M059J (cell line): ENCODE measurements around the gene PKLR. TPM values are rescaled to one million over a fixed set of nuclear protein-coding genes. Genes with fewer than 3 reads are reported as not detected.

ENCODE experiments used
- DNase-seq: peaks from one replicate; pipeline ENCODE4 v3.0.0-alpha.2; 2012; ENCODE audit warnings: low read depth
- total RNA-seq: library from RNA; depleted of rRNA; stranded (reverse); fragments of >200 nt; shearing (Covaris generic); gene quantifications from 2 replicates; pipeline ENCODE4 v1.2.3, GENCODE V29; 2014

PKLR gene
- total RNA-seq, 1 experiment from 2014 or later: not detected

DNA sequence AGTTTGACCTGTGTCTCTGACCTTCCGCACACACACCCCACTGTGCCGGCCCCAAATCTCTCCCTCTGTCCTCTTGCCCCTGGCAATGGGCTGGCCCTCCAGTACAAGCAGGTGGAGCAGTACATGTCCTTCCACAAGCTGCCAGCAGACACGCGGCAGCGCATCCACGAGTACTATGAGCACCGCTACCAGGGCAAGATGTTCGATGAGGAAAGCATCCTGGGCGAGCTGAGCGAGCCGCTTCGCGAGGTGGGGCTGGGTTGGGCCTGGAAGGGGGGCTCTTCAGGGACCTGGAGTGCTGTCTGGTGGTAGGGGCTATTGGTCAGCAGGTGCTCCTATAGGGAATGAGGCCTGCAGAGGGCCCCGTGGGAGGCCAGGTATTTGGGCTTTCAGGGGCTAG lies 16.2 kb downstream of the PKLR start:
- no peak for DNase-seq

DNA sequence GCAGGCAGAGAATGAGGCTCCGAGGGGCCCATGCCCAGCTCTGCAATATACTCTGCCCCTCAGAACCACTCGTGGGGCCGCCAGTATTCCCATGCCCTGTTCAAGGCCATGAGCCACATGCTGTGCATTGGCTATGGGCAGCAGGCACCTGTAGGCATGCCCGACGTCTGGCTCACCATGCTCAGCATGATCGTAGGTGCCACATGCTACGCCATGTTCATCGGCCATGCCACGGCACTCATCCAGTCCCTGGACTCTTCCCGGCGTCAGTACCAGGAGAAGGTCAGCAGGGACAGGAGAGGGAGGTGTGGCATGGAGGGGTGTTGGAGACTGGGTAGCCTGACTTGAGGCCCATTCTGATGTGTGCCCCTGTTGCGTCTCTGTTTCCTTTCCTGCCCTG lies 16.8 kb downstream of the PKLR start:
- DNase-seq: no peak

- DNase-seq: no peak
These were observed 18.6 kb downstream of the PKLR start for GRCh38 chr1:155282488-155283091.

DNA sequence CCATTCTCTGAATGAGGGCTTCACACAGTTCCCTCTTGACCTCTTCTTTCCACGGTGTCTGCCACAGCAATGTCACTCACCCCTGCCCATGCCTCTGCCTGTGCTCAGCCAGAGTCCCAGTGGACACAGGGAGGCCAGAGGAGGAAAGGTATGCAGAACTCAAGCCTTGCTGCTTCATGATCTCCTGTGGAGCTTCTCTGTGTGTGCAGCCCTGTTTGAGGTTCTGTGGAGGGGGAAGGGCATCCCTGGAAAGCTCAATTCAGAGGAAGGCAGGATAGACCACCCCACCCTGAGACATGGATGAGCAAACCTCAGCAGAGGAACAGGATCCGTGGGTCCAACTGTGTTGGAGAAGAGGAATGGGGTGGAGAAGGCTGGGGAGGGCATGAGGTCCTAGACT lies 22.0 kb downstream of the PKLR start:
- DNase-seq: no peak

DNA sequence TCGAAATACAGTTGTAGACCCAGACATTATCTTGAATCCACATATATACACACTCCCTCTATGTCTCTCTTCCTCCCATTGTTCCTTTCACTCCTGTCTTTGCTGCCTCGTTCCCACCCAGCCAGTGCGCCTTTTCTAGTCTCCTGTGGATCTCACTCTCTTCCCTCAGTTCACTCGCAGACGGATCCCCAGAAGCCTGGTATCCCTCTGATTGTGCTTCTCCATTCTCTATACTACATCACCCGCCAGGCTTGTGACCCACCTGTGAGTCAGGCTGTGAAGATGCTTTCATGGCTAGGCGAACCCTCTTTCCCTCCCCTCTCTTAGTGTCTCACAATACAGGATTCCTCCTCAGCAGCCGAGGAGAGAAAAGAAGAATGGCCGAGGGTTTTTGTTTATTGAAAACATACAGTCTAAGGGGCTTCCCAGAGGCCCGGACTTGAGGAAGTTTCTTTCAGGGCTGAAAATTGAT lies 22.5 kb downstream of the PKLR start:
- no peak for DNase-seq

DNA sequence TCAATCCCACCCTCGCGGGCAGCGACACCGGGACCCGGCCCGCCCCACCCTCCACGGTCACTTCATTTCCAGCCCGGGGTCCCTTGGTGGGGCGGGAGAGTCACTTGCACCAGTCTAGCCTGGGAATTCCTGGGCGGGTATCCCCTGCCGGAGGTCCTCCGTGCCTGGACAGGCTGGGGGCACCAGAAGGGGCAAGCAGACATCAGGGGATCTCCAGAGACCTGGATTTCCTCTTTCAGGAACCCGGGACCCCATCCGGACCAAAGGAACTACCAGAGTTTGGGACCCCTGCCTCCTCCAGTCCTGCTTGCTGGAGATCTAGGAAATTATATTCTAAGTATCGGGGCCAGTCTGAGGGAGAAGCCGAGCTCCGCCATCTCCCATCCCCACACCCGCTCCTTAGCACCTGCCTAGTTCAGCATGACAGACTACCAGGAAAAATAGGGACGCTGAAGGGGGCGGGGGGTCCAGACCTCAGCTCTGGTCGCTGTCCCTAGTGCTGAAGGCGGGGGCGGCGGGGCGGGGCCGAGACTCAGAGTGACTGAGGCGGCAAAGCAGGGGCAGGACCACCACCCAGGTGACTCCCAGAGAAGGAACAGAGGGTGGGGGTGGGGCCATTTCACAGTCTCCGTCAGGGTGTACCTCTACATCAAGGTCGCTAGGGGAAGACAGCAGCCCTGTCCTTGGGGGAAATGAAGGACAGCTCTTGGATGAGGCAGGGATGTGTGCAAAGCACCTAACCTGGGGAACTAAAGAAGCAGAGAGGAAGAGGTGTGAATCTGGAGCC lies 23.1 kb downstream of the PKLR start:
- peak; percentile 33 for DNase-seq

- DNase-seq: peak; percentile 93
These were observed 24.0 kb downstream of the PKLR start, which contains the start of gene HCN3 for GRCh38 chr1:155277070-155277901. TSS of gene HCN3 (plus strand) at chr1:155277463. CDS start at chr1:155277591, 128 bp downstream.

GRCh38 chr1:155273343-155274245 lies 27.6 kb downstream of the PKLR start, which contains the start of gene CLK2:
TSS of gene CLK2 (minus strand) at chr1:155273504. CDS start at chr1:155270977, 2,527 bp downstream.
- DNase-seq: peak; percentile 92

DNA sequence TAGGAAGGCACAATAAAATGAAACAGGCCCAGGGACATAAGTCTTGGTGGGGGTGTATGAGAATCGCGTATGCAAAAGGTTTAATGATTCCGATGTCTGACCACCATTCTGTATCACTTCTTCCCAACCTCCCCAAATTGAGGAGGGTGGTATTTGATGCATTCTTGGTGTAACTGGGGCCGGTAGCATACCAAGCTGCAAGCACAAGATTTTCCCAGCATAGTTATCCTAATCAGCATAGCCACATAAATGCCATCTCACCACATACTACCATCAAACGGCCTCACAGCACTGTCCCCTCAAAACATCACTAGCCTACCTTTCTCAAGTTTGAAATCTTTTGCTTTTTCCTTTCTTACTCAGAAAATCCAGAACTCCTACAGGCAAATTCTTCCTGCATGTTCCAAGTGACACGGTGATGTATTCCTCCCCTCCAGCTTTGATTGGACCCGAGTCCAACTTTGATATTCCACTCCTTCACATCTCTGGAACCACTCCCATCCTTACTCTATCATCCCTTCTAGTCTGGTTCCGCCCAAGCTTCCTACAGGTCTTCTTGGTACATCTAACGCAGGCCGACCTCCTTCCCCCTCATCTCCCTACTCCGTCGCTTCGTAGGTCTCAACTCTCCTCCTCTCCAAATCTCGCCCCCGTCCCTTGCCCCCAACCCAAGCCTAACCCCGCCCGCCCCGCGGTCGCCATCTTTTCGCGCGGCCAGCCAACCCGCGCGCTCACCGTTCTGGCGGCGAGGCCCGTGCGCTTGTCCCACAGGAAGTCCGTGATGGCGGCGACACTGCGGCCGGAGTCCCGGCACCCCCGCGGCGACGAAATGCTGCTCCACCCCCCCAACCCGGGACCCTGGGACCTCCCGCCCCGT lies 28.5 kb downstream of the PKLR start:
- DNase-seq: peak; percentile 64

GRCh38 chr1:155269381-155269780 lies 31.9 kb downstream of the PKLR start:
- no peak for DNase-seq

GRCh38 chr1:155268630-155269029 lies 32.6 kb downstream of the PKLR start:
- no peak for DNase-seq

DNA sequence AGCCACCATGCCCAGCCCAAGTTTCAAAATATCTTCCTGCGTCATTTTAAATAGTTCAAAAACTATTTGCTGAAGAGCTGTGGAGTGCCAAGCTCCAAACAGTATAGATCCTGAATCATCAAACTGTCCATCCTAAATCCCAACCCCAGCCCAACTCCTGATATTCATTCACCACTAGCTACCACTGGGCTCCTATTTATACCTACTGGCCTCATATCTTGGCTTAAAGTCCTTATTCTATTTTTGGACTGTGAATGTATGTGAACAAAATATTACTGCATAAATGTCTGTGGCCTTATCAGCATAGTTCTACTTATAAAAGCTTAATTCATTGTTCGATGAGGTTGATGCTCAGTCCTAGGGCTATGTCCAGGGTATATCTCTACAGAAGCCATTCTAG lies 33.9 kb downstream of the PKLR start:
- DNase-seq: no peak

DNA sequence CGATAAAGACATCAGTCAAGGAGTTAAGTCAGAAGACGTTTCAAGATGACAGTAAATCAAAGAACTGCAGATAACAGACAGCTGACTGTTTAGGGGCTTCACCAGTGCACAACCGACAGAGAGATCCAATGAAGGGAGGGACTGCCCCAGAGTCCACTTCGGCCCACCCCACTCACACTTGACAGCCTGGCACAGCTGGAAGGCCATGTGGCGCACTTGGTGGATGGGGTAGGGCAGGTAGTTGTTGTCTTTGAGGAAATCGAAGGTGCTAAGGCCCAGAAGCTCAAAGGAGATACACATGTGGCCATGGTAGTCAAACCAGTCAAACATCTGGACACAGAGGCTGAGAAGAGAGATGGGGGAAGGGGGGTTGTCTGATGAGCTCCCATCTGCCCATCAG lies 34.7 kb downstream of the PKLR start:
- no peak for DNase-seq

DNA sequence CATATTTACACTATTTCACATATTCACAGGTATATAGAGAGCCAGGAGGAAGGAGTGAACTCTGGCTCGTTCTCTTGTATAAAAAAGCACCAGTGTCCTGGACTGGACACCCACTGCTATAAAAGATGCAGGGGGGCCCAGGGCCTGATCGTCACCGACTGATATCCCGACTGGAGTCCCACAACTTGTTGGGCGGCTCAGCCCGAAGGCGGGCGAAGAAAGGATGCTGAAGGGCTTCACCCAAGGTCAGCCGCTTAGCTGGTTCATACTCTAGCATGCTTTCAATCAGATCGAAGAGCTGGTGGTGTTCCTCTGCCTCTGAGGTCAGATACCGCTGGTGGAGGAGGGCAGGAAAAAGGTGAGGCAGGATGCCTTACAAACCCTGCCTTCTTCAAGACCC lies 38.2 kb downstream of the PKLR start:
- no peak for DNase-seq

DNA sequence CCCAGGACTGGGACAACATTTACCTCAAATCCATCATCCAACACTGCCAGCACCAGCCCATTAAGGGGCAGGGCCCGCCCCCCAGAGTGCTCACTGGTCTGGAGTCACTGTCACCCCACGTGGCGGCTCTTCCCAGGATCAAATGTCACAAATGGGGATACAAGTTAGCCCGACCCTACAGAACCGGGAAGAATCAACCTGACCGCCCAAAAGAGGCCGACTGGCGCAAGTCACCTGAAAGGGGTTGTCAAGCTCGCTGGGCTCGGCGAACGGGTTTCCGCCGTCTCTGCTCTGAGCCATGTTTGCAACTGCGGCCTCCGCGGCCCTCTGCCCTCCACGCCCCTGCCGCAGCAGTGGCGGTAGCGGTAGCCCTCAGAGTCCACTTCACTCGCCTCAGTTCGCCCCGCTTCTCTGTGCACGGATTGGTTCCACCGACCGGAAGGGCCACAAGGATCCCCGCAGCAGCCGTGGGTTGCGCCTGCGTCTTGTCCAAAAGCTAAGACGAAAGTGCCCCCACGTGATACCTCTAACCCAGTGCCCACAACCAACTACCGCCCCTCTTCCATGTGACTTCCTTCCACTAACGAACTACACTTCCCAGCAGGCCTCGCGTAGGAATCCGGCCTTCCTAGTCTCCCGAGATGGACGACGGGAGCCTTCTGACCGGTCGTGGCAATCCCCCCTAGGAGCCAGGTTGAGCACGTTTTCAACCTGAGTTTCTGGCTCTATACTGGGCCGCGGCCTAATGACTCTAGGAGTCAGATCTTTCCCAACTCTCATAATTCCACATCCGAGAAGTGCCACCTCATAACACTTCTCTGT lies 39.2 kb downstream of the PKLR start, which contains the start of gene SCAMP3:
TSS of gene SCAMP3 (minus strand) at position 509 of the 822 bp plus-strand sequence. CDS start at position 300, 209 bp downstream.
- peak; percentile 99 for DNase-seq

GRCh38 chr1:155261493-155261851 lies 39.8 kb downstream of the PKLR start:
- DNase-seq: no peak

- DNase-seq: no peak
These were observed 41.0 kb downstream of the PKLR start for GRCh38 chr1:155260276-155260675.

DNA sequence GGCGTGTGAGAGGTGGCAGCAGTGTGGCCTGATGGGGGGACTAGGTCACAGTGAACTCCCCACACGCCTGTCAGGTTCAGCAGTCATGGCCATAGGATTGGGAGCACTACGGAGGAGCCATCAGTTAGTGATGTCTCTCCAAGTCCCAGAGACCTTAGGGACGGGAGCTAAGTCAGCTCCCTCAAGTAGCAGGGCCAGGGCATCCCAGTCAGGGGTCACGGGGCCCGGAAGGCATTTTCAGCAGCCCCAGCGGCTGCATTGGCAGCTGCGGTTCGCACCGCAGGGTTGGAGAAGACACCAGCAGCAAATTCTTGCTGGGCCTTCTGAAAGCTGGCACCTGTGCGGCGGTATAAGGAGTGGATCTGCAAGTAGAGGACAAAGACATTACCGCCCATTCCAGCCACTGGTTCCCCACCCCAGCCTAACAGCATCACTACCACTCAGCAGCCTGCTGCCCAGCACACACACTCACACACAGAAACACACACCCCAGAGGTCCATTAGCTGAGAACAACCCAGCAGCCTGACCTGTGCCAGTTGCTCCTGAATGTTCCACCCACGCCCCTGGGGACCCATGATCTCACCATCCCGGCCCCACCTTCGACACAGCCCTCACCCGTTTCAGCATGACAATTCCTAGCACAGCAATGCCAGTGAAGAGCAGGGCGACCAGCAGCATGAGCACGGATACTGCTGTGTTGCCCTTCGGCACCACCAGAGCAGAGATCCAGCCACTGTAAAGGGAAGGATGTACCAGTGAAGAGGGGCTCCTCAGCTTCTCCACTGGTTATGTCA lies 45.0 kb downstream of the PKLR start:
- no peak for DNase-seq
